HepG2 (cell line): ENCODE measurements around the gene SDK2. TPM values are rescaled to one million over a fixed set of nuclear protein-coding genes. Genes with fewer than 3 reads are reported as not detected.

Experiments
- ATAC-seq: fragments of 200-7000 bp; cut with Tn5 transposase; 3 replicates; pipeline ENCODE4 v1.9.1; 2020; ENCODE audit warnings: mild to moderate bottlenecking, moderate library complexity
- BruUV-seq: library from RNA; stranded (reverse); fragments of 400-500 nt; replicated peaks from 2 replicates; lab custom pipeline; 2021; lab: Mats Ljungman, UMichigan
- CTCF ChIA-PET: fragments of 300-600 bp; formaldehyde crosslinking; extraction: SDS; loops from one replicate; lab custom pipeline; 2021; ENCODE audit warnings: low total read pairs, inconsistent platforms, low intra/inter-chr PET ratio; lab: Yijun Ruan, JAX
- POLR2A ChIA-PET: fragments of 350-600 bp; sonication (Branson Sonifier 250); formaldehyde crosslinking; loops from one replicate; lab custom pipeline; 2020; ENCODE audit warnings: antibody characterized with exemption, inconsistent platforms; lab: Yijun Ruan, JAX
- DNase-seq: peaks from one replicate; pipeline ENCODE4 v3.0.0-alpha.2; 2015; ENCODE audit warnings: low spot score
- FAIRE-seq: peaks from 3 replicates; lab custom pipeline; 2011; peaks lifted over from hg19 to GRCh38; lab: Jason Lieb, UNC
- H2AFZ ChIP-seq: one replicate; pipeline ENCODE4 v1.6.1; 2011; ENCODE audit warnings: low read length, inconsistent platforms
- H3K27ac ChIP-seq: fragments of 300-600 bp; 3 replicates; pipeline ENCODE4 v1.8.0; 2011; ENCODE audit warnings: mixed run types, mild to moderate bottlenecking, mixed read lengths, low read length, inconsistent platforms; ENCODE audit not compliant: insufficient read depth; ENCODE audit errors: extremely low read length
- H3K27me3 ChIP-seq, 2 experiments: fragments of 200-600 bp in 1 of 2; 2 replicates in 1 of 2; 3 replicates in 1 of 2; pipeline versions ENCODE4 v1.6.0 to v1.8.0; 2011; ENCODE audit warnings: low read length in 2 of 2, mild to moderate bottlenecking in 2 of 2, moderate library complexity in 2 of 2, inconsistent platforms in 1 of 2; ENCODE audit not compliant: insufficient read depth in 2 of 2, control insufficient read depth in 1 of 2
- H3K36me3 ChIP-seq, 2 experiments: fragments of 200-600 bp in 1 of 2; replicated peaks in 1 of 2; 2 replicates in 1 of 2; 3 replicates in 1 of 2; pipeline versions ENCODE4 v1.5.1 to v1.8.0; 2011; ENCODE audit warnings: low read length in 2 of 2, inconsistent platforms in 1 of 2; ENCODE audit not compliant: insufficient read depth in 2 of 2, control insufficient read depth in 1 of 2
- H3K4me1 ChIP-seq: 2 replicates; pipeline ENCODE4 v1.5.1; 2012; ENCODE audit warnings: low read length, inconsistent platforms; ENCODE audit not compliant: insufficient read depth
- H3K4me2 ChIP-seq: 2 replicates; pipeline ENCODE4 v1.6.0; 2011; ENCODE audit warnings: low read depth, low read length, inconsistent platforms
- H3K4me3 ChIP-seq, 3 experiments: fragments of 200-600 bp in 1 of 3; sonication (generic), shearing (Covaris generic) in 1 of 3; replicated peaks in 1 of 3; 2 replicates each; pipeline ENCODE4 v1.5.1; 2011 to 2016; ENCODE audit warnings: low read length in 3 of 3, inconsistent platforms in 2 of 3, low read depth in 2 of 3, mild to moderate bottlenecking in 2 of 3, control low read depth in 1 of 3, mixed read lengths in 1 of 3; ENCODE audit not compliant: insufficient read depth in 1 of 3
- H3K79me2 ChIP-seq: one replicate; pipeline ENCODE4 v1.6.1; 2011; ENCODE audit warnings: low read length, inconsistent platforms; ENCODE audit not compliant: insufficient read depth
- H3K9ac ChIP-seq: 2 replicates; pipeline ENCODE4 v1.6.0; 2011; ENCODE audit warnings: mild to moderate bottlenecking, low read depth, low read length, inconsistent platforms; ENCODE audit not compliant: insufficient read depth
- H3K9me3 ChIP-seq: 2 replicates; pipeline ENCODE4 v1.5.1; 2012; ENCODE audit warnings: mild to moderate bottlenecking, low read length
- H4K20me1 ChIP-seq: 2 replicates; pipeline ENCODE4 v1.6.0; 2011; ENCODE audit warnings: inconsistent platforms, mild to moderate bottlenecking, low read length, moderate library complexity; ENCODE audit not compliant: insufficient read depth
- HNF4A ChIP-seq: sonication (generic); formaldehyde crosslinking; IDR thresholded peaks from 2 replicates; pipeline ENCODE4 v1.4.0; 2020; ENCODE audit warnings: missing genetic modification reagents
- RFX1 ChIP-seq: fragments of 450-650 bp; IDR thresholded peaks from 2 replicates; pipeline ENCODE4 v1.6.1; 2017
- ZMAT5 ChIP-seq: sonication (generic); formaldehyde crosslinking; IDR thresholded peaks from 2 replicates; pipeline ENCODE4 v1.5.0; 2020; ENCODE audit warnings: mild to moderate bottlenecking, low read depth, missing genetic modification reagents, borderline replicate concordance
- ZNF142 ChIP-seq: sonication (generic); formaldehyde crosslinking; IDR thresholded peaks from 2 replicates; pipeline ENCODE4 v1.4.0; 2020; ENCODE audit warnings: missing genetic modification reagents
- ZNF552 ChIP-seq: sonication (generic); formaldehyde crosslinking; IDR thresholded peaks from 2 replicates; pipeline ENCODE4 v1.9.0; 2022; ENCODE audit warnings: missing genetic modification reagents, mild to moderate bottlenecking, borderline replicate concordance
- ZNF639 ChIP-seq: conservative IDR thresholded peaks from 2 replicates; pipeline ENCODE4 v1.6.1; 2018; ENCODE audit warnings: missing genetic modification reagents
- WGBS: methylation state at CpG from one replicate; pipeline ENCODE4 v1.1.6; 2017; ENCODE audit warnings: low lambda C conversion rate; 5-methylcytosine and 5-hydroxymethylcytosine counted together
- in situ Hi-C: cut with HindIII; loops from 2 replicates; pipeline ENCODE4 v1.10.0; 2017; ENCODE audit warnings: low pct_unique_long_range_greater_than_20kb; ENCODE audit not compliant: extremely low pct_ligation_motif_present
- intact Hi-C: fragments of 100-400 bp; cut with micrococcal nuclease; formaldehyde crosslinking; loops from one replicate; pipeline ENCODE4 v1.10.0; 2022; ENCODE audit not compliant: unreplicated experiment
- polyA plus RNA-seq, 8 experiments: library from polyadenylated mRNA; depleted of rRNA in 3 of 8; stranded (reverse) in 7 of 8; unstranded in 1 of 8; fragments of >200 nt; fragmentation: Illumina TruSeq in 4 of 8; extraction: Trizol in 4 of 8; gene quantifications; 2 replicates each; pipeline versions ENCODE4 v1.2.1 to v1.2.3, GENCODE V29; 2011 to 2016; ENCODE audit warnings: low read depth in 4 of 8, missing spikeins in 1 of 8, mixed read lengths in 1 of 8; ENCODE audit not compliant: insufficient read depth in 1 of 8
- total RNA-seq, 5 experiments: library from RNA; depleted of rRNA; stranded (reverse); fragments of >200 nt; fragmentation: Illumina TruSeq; extraction: Trizol; gene quantifications; 2 replicates each; pipeline ENCODE4 v1.2.3, GENCODE V29; 2016; ENCODE audit warnings: low read depth in 1 of 5

The SDK2 gene
- total and polyA plus RNA-seq, 2 of the 13 experiments (the other 11 are each of a cell fraction or from before 2014, with no cell fraction given): not detected

- TF ChIP-seq ZNF639 (CRISPR knock-in tag) (no peak), ZNF552 (CRISPR knock-in tag) (no peak), HNF4A (CRISPR knock-in tag) (no peak)
These were observed 1.6 kb downstream of the SDK2 start (continued) for GRCh38 chr17:73642659-73643000.

GRCh38 chr17:73641826-73642600 lies 2.2 kb downstream of the SDK2 start:
- Histone ChIP-seq H3K79me2 (no peaks in the 10 kb centered on the region), H3K27ac (no peak overlapping the region)
- no peak for ATAC-seq
- no peak for TF ChIP-seq RFX1
- TF ChIP-seq, all 625 proteins: peak for 0
- no TSS peak for BruUV-seq
- intact Hi-C loops: no loop called here
- Histone ChIP-seq H3K4me3 (no peak overlapping the region), H2AFZ (no peak overlapping the region), H3K4me1 (peaks cover 5% of the 10 kb centered on the region; the same call in 1 of the 2 replicates), H3K9ac (no peak overlapping the region), H3K4me2 (no peak overlapping the region), H3K36me3 (no peaks in the 10 kb centered on the region), H3K9me3 (no peaks in the 10 kb centered on the region), H3K27me3 (peaks cover 21 to 74% of the 10 kb centered on the region in 2 experiments), H4K20me1 (no peaks in the 10 kb centered on the region; the same call in 1 of the 2 replicates)
- FAIRE-seq: no peak
- in situ Hi-C loops: loop anchor here (10.0 kb wide), 1 partner anchor 313 kb away; no protein-coding TSS in a partner anchor
- ChIA-PET CTCF (no interaction called here), POLR2A (no interaction called here)
- no peak for DNase-seq
- 38% methylated on average over 12 of the region's 12 CpGs for WGBS

GRCh38 chr17:73640691-73641090 lies 3.6 kb downstream of the SDK2 start:
- DNase-seq (no peak), ATAC-seq (no peak), FAIRE-seq (no peak)
- in situ Hi-C loops: loop anchor here (10.0 kb wide), 1 partner anchor 314 kb away; no protein-coding TSS in a partner anchor
- BruUV-seq: no TSS peak
- POLR2A ChIA-PET: no interaction called here
- Histone ChIP-seq H3K9ac (no peak overlapping the region), H3K4me1 (peaks cover 5% of the 10 kb centered on the region; the same call in 1 of the 2 replicates), H3K27ac (no peak overlapping the region), H3K4me3 (no peak overlapping the region), H3K4me2 (no peak overlapping the region), H3K36me3 (no peaks in the 10 kb centered on the region), H3K79me2 (no peaks in the 10 kb centered on the region), H2AFZ (no peak overlapping the region), H3K9me3 (no peaks in the 10 kb centered on the region), H3K27me3 (peaks cover 22 to 70% of the 10 kb centered on the region in 2 experiments), H4K20me1 (no peaks in the 10 kb centered on the region; the same call in 1 of the 2 replicates)
- intact Hi-C loops: no loop called here
- WGBS: 37% methylated on average over 4 of the region's 4 CpGs
- CTCF ChIA-PET: no interaction called here
- no peak for TF ChIP-seq ZNF142 (CRISPR knock-in tag)
- no peak for TF ChIP-seq ZMAT5 (CRISPR knock-in tag)
